H54 (cell line): Measurements from ENCODE around the gene MEIS1.
A peak's percentile ranks its signal among the peaks of the same experiment; 100 is the strongest.

Experiments used
- DNase-seq: peaks from one replicate; pipeline ENCODE4 v3.0.0; 2011; ENCODE audit warnings: low spot score, mixed read lengths; ENCODE audit not compliant: insufficient read length
- FAIRE-seq: peaks from 3 replicates; lab custom pipeline; 2011; peaks lifted over from hg19 to GRCh38; lab: Jason Lieb, UNC
- POLR2A ChIP-seq: IDR thresholded peaks from 2 replicates; pipeline ENCODE4 v1.6.1; 2011; ENCODE audit warnings: low read depth, mild to moderate bottlenecking, low read length

The MEIS1 gene

DNA sequence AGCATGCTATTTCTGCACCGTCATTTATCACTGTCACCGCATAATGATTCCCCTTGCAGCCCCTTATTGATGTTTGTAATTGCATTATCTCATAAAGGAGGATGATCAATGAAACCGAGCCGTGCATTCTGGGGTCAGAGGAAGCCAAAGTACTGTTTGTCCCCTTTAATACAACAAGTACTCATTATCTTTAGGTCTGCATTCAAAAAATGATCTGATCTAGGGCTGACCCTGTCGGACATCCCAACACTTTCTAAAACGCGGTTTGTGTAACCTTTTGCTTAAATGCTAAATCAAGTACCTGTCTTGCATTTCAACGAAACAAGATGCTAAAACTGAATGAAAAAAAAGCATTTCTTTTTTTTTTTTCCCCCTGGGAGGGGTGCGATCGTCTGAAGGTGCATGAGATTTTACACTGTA, 143.8 kb downstream of the MEIS1 start:
- TF ChIP-seq POLR2A, result no peak
- DNase-seq, result no peak
- no peak for FAIRE-seq

DNA sequence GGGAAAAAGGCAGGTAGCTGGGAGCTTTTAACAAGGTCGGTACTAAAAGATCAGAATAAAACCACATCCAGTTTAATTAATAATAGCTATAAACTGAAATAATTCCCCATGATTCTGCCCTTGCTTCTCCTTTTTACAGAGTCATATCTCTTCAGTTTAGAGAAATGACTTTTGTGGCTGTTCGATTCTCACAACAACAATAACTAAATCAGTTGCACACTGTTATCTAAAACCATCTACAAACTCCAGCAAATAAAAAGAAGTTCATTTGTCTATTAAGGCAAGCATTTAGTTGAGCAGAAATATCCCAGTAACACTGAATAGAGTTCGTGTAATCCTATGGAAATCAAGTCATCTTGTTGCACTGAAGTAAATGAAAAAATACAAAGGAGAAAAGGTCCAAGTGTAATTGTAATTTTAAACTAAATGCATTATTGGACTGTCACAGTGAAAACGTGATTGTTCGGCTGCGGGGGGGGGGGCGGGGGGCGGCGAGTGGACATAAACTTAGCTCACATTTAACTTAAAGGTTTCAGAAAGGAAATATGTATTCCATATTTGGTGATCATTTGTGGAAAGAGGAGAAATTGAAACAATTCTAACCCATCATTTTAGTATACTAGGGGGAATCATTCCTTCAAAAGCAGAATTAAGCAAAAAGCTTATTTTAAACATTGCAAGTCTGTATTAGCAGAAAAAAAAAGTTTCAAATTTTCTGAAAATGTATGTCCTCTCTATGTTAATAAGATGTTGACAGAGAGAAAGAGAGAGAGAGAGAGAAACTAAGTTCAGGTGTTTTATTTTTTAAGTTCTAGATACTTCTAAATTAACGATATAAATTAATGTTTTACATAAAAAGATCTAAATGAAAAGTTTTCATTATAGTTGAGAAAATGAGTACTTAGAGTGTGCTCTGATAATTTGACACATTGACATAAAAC, 144.5 kb downstream of the MEIS1 start:
- DNase-seq (no peak), FAIRE-seq (no peak)
- TF ChIP-seq POLR2A, result no peak

DNA sequence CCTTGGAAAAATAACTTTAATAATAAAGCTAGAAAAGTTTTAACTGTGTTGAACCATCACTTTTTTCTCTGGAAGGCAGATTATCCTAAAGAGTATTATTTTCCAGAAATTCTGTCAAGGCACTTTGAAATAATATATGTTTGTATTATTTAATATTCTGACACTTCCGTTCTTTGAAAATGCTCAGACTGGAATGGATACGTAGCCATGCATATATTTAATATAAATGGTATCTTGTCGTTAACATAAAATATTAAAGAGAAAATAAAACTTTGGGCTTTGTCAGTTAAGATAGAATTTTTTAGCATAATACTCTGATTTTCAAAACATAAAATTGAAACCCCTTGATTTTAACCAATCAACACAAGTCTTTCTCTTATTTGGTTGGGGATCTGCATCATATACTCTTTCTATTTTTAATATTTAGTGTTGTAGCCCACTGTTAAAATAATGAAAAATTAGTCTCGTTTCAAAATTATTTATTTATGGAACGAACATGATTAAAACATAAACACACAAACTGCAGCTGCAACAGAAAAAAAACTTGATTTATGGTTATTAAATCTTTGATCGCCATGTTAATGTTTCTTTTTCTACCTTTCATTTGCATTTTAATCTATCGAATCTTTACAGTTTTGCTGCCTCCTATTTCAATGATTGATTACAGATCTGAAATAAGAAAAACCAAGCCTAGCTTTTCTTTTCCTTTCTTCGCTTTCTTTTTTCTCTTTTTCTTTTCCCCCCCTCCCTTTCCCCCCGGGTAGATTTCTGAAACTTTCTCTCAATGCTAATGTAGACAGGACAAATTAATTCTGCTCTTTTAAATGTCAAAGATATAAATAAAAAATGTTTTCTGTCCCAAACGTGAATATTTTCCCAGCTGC, 145.5 kb downstream of the MEIS1 start:
- DNase-seq (no peak), FAIRE-seq (no peak)
- no peak for TF ChIP-seq POLR2A

DNA sequence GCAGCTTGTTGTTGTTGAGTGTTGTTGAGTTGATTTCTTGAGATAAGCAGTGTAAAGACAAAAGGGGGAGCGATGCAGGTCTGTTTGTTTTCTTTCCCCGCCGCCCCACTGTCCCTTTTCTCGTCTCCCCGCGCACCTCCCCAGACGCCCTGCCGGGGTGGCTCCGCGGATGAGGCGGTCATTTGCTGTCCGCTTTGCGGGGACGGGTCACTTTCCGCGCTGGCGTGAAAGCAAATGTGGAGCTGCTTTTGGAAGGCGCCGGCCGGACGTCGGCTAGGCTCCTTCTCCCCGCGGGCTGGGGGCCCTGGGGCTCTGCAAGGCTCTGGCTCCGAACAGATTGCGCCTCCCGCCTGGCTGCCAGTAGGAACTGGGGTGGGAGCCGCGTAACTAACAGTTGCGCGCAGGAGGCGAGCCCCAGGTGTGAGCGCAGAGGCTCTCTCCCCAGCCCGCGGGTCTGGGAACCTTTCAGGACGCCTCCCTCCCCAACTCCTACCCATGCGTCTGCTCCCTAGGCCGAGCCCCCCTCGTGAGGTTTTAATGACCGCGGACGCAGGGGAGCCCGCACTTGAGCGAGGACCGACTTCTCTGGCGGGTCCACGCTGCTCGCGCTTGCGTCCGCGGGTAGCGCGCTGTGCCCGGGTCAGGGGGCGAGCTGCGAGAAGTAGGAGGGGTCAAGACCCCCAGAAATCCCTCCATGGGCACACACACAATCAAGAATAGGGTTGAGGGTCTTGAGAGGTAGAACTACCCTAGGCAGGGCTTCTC, 146.6 kb downstream of the MEIS1 start:
- DNase-seq (no peak), FAIRE-seq (no peak)
- TF ChIP-seq POLR2A, result no peak

DNA sequence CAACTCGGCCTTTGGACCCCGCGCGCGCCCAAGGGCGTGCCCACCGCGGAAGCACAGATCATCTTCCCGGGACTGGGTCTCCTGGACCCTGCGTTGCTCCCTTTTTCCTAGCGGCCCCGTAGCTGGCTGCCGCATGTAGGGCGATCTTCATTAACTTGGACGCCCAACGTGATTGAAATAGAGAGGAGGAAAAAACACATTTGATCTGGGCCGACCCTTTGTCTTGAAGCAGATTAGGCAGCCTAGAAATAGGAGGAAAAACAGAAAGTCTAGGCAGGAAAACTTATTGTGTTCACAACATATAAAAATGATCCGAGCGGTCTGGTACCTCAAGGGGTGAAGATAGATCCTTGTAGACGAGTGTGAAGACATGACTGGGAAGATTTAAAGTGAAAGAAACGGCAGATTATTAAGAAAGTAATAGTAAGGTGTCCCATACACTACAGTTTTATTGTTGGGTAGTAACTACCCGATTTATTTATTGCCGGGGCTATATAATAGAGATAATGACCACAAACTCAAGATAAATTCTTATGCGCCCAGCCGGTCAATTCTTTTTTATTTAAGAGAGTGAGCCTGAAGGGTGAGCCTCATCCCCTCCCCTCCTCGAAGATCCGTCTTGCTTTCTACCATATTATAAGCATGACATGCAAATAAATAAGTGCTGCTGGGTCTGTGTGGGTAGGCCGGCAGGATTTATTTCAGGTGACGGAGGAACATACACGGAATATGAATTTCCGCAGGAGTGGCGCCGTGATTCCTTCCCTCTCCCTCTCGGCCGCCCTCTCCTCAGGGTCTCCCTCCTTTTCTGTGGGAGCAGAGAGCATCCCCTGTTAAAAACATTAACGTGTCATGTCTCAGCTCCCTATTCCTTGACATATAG, 147.4 kb downstream of the MEIS1 start:
- no peak for TF ChIP-seq POLR2A
- no peak for FAIRE-seq
- no peak for DNase-seq

DNA sequence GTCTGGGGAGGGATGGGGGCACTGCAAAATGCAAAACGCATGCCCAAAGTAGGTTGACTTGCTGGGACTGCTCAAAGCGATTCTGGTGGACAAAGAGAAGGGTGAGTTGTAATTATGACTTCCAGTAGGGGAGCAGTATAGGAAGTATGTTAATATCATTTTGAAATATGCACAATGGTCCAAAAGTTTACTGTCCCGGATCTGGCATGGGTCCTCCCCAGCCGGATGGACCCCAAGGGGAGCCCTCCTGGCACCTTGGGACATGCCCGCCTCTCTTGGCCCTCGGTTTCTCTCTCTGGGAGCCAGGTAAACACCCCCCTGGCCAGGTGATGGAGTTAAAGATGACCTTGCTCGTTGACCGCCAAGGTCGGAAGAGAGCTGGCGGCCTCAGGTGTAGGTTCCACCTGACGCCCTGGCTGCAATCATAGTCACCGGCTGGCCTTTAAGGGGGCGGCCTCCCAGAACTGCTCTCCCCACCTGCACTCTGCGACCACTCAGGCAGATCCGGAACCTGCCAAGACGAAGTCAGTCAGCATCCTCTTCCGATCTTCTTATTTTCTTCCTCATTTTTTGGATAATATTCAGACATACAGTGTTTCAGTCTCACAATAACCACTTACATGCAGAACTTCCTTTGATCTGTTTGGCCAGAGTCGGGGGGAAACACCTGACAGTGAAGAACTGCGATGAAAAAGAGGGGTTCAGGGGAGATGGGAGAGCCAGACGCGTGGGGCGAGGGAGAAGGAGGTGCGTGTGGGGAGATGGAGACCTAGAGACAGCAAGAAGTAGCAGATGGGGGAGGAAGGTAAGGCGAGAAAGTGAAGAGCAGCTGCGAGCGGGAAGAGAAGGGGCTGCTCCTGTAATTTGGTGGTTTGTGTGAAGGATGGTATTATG, 148.3 kb downstream of the MEIS1 start:
- no peak for TF ChIP-seq POLR2A
- FAIRE-seq, result no peak

DNA sequence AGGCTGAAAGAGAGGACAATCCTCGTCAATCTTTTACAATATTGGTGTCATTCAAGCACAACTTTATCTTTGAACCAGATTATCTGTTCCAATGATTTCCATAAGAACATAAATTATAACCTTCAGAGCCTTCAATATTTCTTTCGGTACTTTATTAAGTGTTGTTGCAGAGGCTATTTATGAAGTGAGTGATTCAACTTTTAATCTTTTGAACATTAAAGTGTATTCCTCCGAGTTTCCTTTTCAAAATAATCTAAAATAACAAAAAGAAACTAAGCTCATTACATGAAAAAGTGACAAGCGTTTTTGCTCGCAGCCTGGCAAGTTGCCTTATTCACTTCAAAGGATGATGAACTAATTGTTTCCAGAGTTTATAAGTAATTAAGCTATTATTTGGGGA, 149.0 kb downstream of the MEIS1 start:
- TF ChIP-seq POLR2A, result no peak
- DNase-seq, result no peak
- FAIRE-seq, result no peak

More for the DNA sequence above, 148.3 kb downstream of the MEIS1 start:
- DNase-seq, result no peak

DNA sequence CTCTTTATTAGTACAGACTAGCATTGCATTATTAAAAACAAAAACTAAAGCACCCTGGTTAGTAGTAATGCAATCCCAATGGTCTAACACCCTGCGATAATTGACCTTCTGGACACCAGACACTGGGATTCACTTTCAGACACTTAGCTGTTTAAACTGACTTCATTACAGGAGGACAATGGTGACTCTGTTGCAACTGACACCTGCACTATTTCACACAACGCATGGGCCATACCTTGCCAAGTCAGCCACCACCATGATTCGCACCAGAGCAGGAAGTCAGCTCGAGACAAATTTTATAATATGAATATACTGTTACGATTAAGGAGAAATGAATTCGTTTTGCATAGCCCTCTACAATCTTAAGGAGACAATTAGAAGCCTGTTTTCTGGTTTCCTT, 150.7 kb downstream of the MEIS1 start:
- no peak for TF ChIP-seq POLR2A
- FAIRE-seq, result peak; percentile 48
- DNase-seq, result no peak

DNA sequence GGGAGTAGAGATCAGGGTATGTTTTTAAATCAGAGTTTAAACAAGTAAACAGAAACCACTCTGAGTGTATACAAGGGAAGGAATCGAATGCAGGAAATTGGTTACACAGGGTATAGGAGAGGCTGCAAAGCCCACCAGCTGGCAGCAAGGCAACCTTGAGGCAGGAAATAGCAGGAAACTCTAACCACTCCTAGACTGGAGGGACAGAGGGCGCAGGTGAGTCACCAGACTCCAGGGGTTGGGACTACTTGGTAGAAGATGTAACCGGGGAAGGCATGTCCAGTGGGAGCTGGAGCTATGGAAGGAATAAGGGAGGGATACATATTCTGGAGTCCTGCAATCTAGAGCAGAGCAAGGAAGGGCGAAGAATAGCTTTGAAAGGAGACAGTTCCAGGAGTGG, 152.3 kb downstream of the MEIS1 start:
- no peak for TF ChIP-seq POLR2A
- DNase-seq (no peak), FAIRE-seq (peak; percentile 33)

DNA sequence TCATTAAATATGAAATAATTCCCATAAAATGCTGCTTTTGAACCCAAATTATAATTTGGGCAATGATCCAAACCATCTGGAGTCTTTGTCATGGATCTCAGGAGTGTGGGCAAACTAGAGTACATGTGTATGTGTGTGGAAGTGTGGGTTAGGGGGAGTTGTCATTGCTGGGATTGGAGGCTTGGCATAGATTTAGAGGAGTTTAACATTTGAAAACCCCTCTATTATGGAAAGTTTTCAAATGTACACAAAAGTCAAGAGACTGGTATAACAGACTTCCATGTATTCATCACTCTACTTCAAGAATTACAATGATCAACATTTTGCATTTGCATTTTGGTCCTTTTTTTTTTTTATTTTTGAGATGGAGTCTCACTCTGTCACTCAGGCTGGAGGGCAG, 159.1 kb downstream of the MEIS1 start:
- FAIRE-seq (no peak), DNase-seq (no peak)
- no peak for TF ChIP-seq POLR2A

DNA sequence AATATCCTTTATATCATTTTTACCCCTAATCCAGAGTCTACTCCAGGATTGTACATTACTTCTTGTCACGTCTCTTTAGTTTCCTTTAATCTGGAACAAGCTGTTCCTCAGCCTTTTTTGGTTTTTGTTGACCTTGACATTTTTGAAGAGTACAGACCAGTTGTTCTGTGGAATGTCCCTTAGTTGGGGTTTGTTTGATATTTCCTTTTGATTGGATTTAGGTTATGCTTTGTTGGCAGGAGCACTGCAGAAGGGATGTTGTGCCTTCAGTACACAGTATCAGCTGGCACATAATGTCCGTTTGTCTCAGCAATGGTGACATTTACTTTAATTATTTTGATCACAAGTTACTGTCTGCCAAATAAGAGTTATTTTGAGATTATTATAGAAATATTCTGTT, 160.6 kb downstream of the MEIS1 start:
- DNase-seq (no peak), FAIRE-seq (no peak)

DNA sequence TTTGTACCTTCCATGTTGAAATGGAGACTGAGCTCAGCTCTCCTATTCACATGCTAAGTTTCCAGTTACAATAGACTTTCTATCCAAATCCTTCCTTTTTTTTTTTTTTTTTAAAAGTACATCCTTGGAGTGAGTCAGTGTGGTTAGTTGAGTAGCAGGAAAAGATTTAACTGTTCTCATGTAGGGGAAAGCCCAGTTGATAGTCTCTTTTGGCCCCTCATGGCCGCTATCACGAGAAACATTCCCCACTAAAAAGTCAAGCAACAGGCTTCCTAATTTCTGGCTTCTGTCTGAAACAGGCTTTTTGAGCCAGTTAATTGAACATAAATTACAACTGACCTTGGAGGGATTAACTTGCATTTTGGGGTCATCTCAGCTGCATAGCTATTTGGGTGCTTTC, 161.3 kb downstream of the MEIS1 start:
- FAIRE-seq (no peak), DNase-seq (no peak)
- no peak for TF ChIP-seq POLR2A

More for the DNA sequence above, 160.6 kb downstream of the MEIS1 start:
- TF ChIP-seq POLR2A, result no peak
